UCSD-AML1 (cell line): Measurements from ENCODE around the gene CXorf38.

Experiments
- DNase-seq: peaks from one replicate; lab custom pipeline; 2025; ENCODE audit not compliant: unreplicated experiment; lab: John Stamatoyannopoulos, UW

Gene CXorf38, protein sequence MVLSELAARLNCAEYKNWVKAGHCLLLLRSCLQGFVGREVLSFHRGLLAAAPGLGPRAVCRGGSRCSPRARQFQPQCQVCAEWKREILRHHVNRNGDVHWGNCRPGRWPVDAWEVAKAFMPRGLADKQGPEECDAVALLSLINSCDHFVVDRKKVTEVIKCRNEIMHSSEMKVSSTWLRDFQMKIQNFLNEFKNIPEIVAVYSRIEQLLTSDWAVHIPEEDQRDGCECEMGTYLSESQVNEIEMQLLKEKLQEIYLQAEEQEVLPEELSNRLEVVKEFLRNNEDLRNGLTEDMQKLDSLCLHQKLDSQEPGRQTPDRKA

DNA sequence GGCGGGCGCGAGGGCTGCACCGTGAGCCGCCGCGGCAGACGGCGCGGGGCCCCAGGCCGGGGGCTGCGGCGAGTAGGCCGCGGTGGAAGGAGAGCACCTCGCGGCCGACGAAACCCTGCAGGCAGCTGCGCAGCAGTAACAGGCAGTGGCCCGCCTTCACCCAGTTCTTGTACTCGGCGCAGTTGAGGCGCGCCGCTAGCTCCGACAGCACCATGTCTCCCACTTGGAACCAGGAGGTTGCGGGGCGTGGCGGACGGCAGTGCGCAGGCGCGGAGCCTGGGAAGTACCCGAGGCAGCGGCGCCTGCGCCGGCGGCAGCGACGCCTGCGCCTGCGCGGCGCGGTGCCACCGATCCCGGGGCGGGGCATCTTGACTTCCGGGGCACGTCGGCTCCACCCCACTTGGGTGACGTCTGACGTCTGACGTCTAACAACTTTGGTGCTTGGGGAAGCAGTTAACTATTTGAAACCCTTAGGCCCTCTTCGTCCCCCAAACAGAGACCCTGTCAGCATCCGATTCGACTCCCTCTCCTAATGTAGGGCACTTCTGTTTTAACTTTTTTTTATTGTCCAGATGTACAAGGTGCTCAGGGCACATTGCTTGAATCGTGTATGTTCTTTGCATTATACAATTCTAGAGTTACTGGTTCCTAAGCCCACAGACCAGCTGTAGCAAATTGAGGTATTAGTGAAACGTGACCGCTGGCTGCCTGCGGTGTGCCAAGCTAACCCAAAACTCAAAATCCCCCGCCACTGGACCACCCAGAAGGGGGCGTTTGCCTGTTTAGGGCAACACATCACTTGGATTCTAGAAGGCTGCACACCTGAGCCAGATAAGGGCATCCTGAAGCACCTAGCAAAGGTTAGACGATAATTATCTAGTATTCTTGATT lies at the start of gene CXorf38:
CXorf38 (minus strand) TSS at position 255 of the 891 bp plus-strand sequence; CDS start at position 214, 41 bp downstream.
- peak; percentile 92 for DNase-seq

DNA sequence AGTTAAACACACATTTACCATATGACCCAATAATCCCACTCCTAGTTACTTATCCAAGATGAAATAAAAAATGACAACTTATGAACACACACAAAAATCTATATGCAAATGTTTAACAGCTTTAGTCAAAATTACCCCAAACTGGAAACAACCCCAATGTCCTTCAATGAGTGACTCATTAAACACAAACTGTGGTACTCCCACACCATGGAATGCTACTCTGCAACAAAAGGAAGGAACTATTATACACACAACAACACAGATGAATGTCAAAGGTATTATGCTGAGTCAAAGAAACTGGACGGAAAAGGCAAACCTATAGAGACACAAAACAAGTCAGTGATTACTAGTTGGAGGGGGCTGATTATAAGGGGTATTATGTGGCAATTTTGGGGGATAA lies 47.4 kb upstream of the CXorf38 start:
- DNase-seq, result no peak

DNA sequence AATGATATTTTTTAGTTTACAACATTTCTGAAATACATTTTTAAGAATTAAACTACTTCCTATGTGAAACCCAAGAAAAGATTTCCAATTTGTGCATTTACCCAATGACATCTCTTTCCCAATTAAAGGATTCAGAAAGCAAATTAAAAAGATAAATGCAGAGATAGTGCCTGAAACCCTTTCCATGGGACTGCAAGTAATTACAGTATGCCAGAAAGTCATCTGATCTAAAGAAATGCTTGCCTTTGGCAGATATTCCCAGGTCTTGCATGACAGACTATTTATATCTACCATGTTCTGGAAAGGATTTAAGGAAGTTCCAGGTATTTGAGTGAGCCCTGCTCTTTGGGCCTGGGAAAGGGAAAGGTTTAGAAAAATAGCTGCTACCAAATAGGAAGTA lies 41.6 kb upstream of the CXorf38 start:
- DNase-seq, result no peak

DNA sequence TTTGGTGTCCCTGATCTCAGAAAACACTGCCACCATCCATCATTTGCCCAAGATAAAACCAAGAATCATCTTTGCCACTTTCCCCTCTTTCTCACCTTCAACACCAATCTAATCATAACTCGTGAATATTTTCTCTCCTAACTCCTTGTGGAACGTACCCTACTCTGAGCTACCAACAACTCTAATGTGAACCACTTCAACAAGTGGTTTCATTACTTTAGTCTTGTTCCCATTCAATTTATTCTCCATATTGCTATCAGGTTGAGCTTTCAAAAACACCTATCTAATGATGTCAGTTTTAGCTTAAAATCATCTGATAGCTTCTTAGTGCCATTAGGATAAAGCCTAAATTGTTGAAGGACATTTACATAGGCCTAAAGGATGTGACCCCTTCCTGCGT lies 39.8 kb upstream of the CXorf38 start:
- no peak for DNase-seq

DNA sequence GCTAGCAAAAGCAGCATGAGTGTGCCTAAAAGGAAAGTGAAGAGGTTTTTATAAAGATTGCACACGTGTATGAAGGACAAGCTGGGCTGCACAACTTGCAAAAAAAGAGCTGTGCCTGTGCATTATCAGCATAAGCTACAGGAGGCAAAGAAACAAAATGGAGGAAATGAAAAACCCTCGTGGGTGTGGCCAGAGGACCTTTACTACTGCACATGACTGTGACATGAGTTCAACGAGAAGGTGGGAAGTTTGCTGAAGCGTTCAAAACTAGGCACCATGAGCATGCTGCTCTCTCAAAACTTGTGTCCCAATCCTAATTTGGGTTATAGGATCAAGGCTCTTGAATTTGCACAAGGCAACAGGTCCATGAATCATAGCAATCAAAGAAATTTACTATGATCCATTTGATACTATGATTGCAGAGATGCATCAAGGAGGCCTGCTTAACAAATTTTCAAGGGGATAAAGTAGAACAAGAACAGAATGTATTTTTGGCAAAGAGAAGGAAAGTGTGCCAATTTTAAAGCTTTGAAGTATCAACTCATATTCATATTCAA lies 38.1 kb upstream of the CXorf38 start:
- DNase-seq, result no peak

DNA sequence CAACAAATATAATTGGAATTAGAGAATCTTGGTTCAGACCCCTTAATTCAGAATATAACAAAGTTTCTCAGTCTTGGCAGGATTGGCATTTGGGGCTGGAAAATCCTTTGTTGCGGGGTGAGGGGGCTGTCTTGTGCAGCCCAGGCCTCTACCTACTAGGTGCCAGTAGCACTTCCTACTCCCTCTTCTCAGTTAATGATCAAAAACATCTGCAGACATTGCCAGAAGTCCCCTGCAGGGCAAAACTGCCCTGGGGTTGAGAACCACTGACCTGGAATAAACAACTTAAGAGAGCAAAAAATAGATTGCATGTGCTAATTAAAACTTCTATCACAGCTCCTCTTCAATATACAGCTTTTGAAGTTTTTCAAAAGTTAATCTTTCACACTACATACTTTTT lies 36.7 kb upstream of the CXorf38 start:
- no peak for DNase-seq

DNA sequence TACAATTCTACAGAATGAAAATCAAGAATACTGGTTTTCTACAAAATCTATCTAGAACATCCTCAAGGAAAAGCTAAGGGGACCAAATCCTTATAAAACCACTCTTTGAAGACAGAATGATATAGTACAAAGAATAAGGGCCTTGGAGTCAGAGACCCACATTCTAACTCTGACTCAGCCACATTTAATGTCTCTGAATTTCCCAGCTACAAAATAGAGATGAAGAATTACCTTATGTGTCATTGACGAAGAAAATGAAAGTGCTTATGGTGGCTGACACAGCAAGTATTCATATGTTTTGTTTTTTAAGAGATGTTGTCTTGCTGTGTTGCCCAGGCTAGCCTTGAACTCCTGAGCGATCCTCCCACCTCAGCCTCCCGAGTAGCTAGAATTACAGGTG lies 35.9 kb upstream of the CXorf38 start:
- no peak for DNase-seq

DNA sequence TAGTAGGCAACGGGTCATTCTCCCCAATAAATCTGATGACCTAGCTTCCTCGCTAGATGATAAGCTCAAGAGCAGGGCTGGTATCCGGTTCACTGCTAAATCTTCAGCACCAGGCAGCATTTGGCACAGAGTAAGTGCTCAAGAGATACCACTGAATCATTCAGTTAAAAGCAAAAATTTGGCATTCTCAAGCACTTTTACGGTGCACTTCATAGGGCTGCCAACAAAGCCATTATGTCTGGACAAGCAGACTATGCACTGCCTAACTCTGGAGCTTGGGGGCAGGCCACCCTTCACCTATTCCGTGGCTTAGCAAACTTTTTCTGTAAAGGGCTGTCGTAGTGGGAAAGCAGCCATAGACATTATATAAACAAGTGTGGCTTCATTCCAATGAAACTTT lies 23.8 kb upstream of the CXorf38 start:
- no peak for DNase-seq

DNA sequence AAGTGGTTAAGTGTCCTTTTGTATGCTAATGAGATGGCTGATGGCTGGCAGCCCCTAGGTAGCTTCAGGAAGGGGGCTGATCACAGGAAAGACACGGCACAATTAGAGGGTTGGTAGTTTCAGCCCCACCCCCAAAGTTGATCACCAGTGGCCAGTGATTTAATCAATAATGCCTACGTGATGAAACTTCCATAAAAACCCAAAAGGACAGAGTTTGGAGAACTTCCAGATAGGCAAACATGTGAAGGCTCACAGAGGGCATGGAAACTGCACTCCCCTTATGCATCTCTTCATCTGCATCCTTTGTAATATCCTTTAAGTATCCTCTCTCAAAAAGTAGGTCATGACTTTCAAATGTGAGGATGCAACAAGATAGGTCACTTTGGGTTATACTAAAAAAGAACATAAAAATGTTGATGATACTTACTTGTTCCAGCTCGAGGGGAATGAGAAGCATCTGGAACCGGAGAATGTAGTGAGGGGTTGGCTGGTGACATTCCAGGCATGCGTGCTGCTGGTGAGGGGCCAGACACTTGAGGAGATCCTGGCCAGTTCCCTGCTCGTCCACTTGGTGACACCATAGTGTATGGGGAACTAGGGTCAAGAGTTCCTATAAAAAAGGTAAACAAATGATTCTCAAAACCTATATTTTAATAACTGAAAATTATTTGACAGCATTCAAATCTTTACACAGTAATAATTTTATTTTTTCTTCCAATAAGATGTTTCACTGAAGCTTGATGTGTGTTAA lies 16.7 kb upstream of the CXorf38 start:
- DNase-seq, result peak; percentile 10

DNA sequence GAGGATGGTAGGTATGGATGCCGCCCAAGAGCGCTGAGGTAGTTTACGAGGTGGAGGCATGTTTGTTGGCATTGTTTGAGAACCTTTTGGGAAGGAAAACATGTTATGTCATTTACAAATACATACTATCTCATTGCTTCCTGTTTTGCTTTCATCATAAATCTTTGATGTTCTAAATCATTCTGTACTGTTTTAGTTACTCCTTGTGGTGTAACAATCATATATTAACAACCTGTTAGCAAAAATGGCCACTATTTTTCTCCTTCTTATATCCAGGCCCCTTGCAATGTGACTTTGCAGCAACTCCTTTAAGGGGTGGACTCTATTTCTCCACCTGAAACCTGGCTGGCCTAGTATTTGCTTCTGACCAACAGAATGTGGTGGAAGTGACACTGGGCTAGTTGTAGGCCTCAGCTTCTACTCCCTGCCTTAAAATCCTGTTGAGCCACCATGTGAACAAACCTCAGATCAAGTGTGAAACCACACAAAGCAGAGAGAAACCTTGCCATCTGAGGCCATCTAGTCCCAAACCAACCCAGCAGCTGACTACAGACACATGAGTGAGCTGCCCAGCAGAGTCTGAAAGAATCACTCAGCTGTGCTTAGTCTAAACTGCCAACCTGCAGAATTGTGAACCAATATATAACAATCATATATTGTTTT lies 15.8 kb upstream of the CXorf38 start:
- DNase-seq, result no peak

DNA sequence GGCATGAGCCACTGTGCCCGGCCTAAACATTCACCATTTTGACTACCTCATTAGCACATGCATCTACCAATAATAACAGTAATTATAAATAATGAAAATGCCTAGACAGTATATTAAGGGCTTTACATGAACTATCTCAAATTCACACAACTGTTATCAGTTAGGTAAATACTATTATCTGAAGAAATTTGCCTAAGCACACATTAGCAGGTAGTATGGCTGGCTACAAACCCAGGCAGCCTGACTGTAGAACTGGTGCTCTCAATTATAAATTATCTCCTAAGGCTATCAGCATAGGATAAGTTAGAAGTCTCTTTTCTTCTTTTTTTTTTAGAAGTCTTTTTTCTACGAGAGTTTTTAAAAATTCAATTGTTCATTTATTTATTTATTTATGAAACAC lies 14.1 kb upstream of the CXorf38 start:
- DNase-seq, result no peak

DNA sequence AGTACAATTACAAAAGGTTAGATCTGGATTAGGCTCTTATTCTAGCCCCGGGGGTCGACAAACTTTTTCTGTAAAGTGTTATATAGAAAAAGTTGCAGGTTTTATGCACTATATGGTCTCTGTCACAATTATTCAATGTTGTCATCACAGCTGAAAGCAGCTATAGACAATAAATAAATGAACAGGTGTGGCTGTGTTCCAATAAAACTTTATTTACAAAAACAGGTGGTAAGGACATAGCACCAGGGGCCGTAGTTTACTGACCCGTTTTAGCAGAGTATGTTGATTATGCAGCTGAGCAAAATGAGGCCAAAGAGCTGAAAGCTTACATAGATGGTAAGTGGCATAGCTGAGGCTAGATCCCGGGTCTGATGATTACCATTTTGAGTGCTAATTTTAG lies 13.0 kb upstream of the CXorf38 start:
- DNase-seq, result no peak

DNA sequence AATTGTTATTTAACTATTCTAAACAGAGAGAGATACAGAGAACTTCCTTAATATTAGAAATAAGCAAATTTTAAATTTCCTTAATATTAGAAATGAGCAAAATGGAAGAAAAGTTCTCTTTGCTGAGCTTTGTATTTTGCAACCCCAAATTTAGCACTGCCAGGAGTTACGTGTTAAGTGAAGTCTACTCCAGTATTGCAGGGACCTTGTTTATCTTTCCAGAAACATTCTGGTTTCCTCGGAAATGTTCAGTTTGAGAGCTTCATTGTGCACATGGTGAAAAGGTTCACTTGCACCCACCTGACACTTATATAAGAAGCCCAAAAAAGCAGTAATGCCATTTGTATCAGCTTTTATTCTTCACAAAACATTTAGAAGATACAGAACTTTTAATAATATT lies 6.2 kb upstream of the CXorf38 start:
- no peak for DNase-seq

DNA sequence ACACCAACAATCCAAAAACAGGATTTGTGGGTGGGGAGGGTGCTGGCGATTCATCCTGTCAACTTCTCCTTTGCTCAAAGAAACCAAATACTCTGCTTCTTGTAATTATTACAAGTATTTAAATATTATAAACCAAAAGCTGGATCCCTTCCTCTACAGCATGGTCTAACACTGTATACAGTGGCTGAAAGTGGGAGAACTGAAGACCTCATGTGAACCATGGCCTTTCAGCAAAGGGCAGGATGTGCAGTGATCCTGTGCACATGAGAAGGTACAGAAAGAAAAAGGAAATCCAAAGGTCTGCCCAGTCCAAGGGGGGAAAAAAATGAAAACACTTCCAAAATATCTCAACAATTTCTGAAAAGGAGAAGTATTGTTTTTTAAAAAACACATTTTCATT lies 5.3 kb upstream of the CXorf38 start:
- DNase-seq, result no peak

DNA sequence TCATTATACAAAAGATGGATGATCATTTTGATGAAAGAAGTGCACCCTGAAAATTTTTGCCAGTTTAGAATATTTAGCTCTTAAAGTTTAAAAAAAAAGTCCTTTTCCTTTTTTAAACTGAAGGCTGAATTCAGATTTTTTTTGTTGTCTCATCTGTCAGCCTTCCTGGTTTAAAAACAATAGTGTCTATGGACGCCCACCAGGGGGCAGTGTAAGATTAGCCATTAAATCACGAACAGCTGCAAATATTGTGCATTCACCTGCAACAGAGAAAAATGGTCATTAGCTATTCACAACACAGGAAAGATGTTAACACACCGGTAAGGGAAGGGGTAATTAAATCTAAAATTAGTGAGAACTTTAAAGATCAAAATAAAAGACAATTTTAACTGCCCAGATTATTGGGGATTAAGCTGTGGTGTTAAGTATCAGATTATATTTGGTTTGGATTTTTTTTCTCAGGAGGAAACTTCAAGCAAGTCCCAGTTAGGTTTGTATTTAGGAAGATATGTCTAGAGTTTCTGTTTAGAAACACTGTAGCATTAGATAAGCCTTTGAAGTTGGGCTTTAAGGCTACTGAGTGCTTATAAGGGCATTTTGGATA lies 4.4 kb upstream of the CXorf38 start:
- peak; percentile 36 for DNase-seq

DNA sequence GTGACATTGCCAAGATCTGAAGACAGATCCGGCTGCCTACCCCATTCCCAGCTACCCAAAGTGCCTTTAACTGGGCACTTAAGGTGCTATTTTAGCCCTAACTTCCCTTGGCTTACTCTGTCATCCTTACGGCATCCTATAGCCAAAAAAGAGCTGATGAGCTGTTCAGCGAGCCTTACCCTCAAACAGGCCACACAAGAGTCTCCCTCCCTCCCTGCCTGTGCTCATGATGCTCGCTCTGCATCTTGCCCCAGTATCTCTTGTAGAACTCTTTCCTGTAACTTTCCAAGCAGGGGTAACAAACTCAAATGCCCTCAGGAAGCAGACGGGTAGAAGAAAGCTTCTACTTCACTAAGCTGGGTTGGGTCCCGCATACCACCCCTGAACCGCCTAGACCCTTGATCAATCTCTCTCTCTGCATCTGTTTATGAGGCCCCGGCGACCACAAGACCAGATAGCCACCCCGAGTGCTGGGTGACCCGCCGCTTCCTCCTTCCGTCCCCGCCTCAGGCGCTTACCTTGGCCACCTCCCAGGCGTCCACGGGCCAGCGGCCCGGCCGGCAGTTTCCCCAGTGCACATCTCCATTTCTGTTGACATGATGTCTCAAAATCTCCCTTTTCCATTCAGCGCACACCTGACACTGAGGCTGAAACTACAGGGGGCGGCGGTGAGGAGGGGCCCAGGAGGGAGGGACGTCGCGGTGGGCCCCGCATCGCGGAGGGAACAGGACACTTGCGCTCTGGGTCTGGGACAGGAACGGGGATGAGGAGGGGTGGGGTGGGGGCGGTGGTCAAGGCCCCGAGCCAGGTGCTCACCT lies 663 bp downstream of the CXorf38 start:
- peak; percentile 25 for DNase-seq

DNA sequence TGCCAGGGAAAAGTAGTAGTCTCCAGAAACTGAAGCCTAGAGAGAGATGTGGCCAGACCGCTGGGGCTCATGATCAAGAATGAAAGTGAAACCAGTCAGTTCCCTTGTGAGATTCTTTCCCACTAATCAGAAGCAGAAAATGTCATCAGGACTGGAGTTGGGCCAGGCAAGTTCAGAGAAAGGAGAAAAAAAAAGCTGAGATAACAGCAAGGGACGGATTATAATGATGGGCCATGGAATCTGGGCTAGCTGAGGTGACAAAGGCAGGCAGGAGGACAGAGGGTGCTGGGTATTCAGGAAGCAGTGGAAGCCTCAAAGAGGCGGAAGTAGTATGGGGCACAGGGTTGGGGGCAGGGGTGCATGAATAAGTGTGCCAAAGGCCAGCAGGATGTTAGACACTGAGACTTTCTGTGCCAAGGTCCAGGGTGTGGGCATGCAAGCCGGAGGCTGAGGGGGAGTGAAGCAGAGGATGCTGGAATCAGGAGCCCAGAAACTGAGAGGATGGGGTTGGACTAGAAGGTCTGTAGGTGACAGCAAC lies 2.5 kb downstream of the CXorf38 start:
- peak; percentile 65 for DNase-seq

DNA sequence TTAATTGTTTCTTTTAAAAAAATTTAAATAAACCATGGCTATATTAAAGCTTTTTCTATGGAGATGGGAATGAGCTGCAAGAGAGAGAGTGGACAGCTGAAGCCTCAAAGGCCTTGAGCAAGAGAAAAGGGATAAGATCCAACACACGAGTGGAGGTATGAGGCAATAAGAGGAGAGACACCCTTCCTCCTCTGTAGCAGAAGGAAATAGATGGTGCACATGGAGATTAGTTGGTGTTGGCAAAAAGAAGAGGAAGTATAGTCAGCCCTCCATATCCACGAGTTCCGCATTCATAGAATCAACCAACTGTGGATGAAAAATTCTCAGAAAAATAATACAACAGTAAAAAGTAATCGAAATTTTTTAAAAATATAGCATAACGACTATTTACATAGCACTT lies 3.2 kb downstream of the CXorf38 start:
- DNase-seq, result no peak

DNA sequence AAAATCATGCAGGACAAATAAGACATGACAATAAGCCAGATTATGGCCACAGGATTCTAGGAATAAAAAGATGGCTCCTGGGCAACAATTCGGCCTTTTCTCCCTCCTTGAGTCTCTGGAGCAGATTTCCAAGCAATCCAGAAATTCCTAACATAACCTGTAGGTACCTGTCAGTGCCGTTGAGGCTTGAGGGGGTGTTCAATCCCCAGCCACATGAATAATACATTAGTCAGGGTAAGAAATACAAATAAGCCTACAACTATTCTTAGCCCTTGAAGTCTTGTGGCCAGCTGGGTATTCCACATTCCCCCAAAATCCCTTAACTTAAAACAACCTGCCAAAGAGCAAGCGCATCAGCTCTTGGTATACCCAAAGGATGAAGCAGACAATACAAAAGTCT lies 9.7 kb downstream of the CXorf38 start:
- DNase-seq, result no peak
